HG03280 (cell line): Measurements from ENCODE around the gene TMCC2.
"Not testable (repeated sequence)": the region's sequence is repeated elsewhere in the genome, so short reads cannot be mapped to it uniquely, and the experiment has no call there.

Experiments
- ATAC-seq: cut with Tn5 transposase; IDR thresholded peaks from one replicate; pipeline ENCODE4 v1.9.1; 2021; ENCODE audit warnings: mild to moderate bottlenecking, moderate library complexity; ENCODE audit not compliant: unreplicated experiment

Gene TMCC2

GRCh38 chr1:205211839-205212536 lies 15.8 kb upstream of the TMCC2 start:
- peak; percentile 38 for ATAC-seq

DNA sequence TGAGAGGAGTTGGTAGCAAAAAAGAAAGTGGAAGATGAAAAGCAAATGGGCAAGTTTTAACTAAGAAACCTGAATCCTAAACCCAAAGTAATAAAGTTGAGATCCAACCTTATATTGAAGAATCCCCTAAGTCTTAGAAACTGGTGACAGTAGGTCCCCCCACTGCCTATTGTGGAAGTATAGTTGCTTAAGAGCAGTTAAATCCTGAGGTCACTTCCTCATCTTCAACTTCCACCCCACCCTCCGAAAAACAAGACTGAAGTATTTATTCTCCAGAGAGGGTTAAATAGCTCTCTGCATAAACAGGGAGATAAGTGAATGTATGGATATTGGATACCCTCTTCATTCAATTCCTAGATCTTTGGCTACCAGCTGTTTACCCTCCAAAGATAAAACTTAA lies 13.0 kb upstream of the TMCC2 start:
- no peak for ATAC-seq

GRCh38 chr1:205216588-205216987 lies 11.2 kb upstream of the TMCC2 start:
- ATAC-seq, result no peak

GRCh38 chr1:205217418-205217817 lies 10.3 kb upstream of the TMCC2 start:
- ATAC-seq, result no peak

DNA sequence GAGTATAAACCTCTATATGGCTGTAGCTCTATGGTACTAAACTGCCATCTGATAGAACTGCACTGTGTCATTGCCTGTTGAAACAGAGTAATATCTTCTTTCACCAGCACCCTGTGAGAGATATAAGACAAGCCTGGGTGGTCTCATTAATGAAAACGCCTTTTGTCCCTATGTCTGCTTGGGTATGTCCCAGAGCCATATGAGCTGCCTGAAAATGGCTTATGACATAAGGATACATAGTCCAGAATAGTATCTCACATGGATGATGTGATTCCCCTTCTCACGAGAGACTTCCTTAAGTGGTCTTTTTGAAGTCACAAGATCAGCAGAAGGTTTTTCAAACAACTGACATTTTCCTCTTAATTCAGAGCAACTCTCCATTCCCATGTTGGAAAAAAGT lies 7.3 kb upstream of the TMCC2 start:
- ATAC-seq, result no peak

GRCh38 chr1:205224736-205225135 lies 3.0 kb upstream of the TMCC2 start:
- no peak for ATAC-seq

- ATAC-seq, result no peak
Measured at GRCh38 chr1:205225901-205226765, 1.6 kb upstream of the TMCC2 start.

DNA sequence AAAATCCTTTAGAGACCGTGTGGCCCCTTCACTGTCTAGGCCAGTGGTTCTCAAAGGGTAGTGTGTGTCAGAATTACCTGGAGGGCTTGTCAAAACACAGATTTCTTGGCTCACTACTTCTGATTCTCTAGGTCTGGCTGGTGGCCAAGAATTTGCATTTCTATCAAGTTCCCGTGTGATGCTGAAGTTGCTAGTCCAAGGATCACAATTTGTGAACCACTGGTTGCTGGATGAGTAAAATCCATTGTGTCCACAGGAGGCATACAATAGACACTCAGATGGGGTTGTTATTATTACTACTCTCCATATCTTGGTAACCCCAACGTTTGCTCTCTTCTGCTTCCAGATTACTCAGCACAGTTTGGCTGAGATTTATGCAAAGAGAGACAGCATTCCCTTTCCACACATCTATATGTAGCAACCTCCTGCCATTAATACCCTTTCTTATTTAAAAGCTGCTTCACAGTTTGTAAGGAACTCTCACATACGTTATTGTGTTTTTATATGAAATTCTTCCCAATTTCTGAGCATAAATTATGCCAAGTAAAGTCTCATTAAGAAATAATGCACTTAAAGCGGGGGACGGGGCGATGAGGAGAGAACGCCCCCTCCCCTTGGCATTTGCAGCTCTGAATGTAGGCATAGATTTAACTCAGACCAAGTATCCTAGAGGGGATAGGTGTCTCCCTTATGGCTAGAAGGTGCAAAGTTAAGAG lies 720 bp upstream of the TMCC2 start:
- ATAC-seq, result no peak

GRCh38 chr1:205228093-205228521 lies 361 bp downstream of the TMCC2 start:
- ATAC-seq, result no peak

- ATAC-seq, result no peak
Measured at GRCh38 chr1:205229399-205229871, 1.7 kb downstream of the TMCC2 start.

GRCh38 chr1:205229916-205230700 lies 2.4 kb downstream of the TMCC2 start:
- ATAC-seq, result no peak

DNA sequence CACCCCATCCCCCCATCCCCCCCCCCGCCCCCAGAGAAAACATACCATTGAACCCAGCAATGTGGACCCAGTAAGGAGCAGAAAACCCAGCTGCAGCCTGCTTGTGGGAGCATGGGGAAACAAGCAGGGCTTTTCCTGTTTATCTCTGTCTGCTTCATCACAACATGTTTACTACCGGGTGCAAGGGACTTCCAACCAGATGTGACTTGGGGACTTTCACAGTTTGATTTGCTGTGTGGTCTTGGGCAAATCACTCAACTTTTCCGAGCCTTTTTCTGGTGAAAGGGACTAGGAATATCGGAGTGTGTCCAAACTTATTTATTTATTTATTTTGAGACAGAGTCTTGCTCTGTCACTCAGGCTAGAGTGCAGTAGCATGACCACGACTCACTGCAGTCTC lies 3.2 kb downstream of the TMCC2 start:
- no peak for ATAC-seq

DNA sequence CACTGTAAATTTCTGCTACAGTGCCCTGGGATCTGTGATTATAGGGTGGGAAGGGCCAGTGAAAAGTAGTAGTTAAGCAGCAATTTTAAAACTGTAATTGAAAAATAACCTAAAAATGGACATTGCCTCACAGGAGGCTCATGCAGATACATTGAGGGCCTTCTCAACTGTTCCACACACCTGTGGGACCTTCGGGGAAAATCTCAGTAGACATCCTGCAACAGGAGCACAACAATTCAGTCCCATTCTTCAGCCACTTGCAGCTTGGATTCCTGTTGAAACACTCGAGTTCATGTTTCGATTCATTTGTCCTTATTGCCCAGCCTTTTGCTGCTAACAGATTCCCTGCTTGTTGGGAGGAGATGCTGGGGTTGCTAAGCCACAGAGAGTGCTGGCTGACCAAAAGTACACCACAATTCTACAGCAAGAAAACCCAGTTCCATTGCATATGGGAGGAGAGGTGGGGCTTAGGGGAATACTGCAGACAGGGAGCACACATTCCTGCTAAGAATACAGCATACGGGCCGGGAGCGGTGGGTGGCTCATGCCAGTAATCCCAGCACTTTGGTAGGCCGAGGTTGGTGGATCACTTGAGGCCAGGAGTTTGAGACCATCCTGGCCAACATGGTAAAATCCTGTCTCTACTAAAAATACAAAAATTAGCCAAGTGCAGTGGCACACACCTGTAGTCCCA lies 4.5 kb downstream of the TMCC2 start:
- ATAC-seq, result no peak

DNA sequence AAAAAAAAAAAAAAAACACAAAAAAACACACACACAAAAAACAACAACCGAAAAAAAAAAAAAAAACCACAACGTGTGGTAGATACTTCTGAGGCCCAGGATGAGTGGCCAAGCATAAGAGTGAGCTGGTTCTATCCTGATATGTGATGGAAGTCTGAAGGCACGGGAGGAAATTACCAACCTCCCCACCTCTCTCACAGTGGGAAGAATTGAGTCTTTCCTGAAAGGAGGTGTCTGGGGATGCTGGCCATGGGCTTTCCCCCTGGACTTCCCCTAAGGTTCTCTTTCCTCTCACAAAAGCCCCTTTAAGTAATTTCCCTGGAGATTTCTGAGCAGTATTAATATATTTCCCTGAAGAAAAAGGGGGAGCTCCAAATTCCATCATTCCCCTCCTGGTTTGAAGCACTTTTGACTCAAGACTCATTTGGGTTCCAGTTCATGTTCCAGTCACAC lies 5.2 kb downstream of the TMCC2 start:
- ATAC-seq, result no peak

GRCh38 chr1:205233986-205234385 lies 6.2 kb downstream of the TMCC2 start:
- not testable (repeated sequence) for ATAC-seq

DNA sequence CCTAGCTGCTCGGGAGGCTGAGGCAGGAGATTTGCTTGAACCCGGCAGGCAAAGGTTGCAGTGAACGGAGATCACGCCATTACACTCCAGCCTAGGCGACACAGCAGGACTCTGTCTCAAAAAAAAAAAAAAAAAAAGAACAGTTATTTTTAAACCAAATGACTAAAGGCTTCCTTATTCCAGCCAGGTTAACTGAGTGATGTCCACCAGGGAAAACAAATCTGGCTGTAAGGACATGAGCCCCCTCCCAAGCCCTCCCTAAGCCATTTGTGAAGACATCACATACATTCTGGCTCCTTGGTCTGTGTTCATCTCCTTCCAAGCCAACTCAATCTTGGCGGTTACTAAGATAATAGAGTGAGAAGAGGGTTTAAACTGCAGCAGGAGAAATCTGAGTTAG lies 8.2 kb downstream of the TMCC2 start:
- no peak for ATAC-seq

- ATAC-seq, result no peak
Measured at GRCh38 chr1:205236526-205236925, 8.8 kb downstream of the TMCC2 start.

DNA sequence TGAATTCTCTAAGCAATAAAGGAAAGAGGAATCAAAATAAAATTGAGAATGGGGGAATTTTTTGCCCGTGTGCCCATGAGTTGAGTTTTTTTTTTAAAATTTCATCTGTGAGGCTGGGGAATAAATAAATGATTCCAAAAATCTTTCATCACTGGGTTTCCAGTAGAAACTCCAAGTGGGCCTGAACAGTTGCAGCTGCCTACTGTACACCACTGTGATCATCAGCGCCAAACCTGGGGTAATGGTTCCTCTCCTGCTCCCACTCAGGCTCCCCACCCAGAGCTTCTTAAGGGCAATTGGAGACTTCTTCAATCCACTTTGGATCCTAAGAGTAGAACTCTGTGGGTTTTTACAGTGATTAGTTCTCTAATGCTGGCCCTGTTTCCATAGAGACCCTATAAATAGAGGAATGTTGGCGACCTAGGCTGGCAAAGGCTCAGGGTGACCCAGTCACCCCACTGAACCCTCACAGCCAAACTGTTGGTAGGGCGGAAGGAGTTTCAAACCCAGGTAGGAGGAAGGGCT lies 9.3 kb downstream of the TMCC2 start:
- no peak for ATAC-seq

GRCh38 chr1:205237526-205238484 lies 10.1 kb downstream of the TMCC2 start:
- no peak for ATAC-seq
